HEK293T (cell line): Measurements from ENCODE around the gene USF3.

Source experiments
- CTCF ChIA-PET: fragments of 350-600 bp; formaldehyde crosslinking; extraction: SDS; loops from one replicate; lab custom pipeline; 2021; ENCODE audit warnings: antibody characterized with exemption, inconsistent platforms; lab: Yijun Ruan, JAX
- POLR2A ChIA-PET: fragments of 350-600 bp; formaldehyde crosslinking; extraction: SDS; loops from one replicate; lab custom pipeline; 2020; ENCODE audit warnings: antibody characterized with exemption, inconsistent platforms; lab: Yijun Ruan, JAX
- DNase-seq: peaks from one replicate; pipeline ENCODE4 v3.0.0; 2012; ENCODE audit warnings: mixed read lengths; ENCODE audit errors: extremely low spot score
- ARNT ChIP-seq: fragments of 450-650 bp; IDR thresholded peaks from 2 replicates; pipeline ENCODE4 v1.6.1; 2017; ENCODE audit warnings: mild to moderate bottlenecking
- BHLHE40 ChIP-seq: fragments of 450-650 bp; IDR thresholded peaks from 2 replicates; pipeline ENCODE4 v1.6.1; 2016; ENCODE audit warnings: mild to moderate bottlenecking, moderate library complexity, borderline replicate concordance
- CTBP1 ChIP-seq: fragments of 450-650 bp; IDR thresholded peaks from 2 replicates; pipeline ENCODE4 v1.6.1; 2016; ENCODE audit warnings: borderline replicate concordance
- ELF4 ChIP-seq: fragments of 450-650 bp; IDR thresholded peaks from 2 replicates; pipeline ENCODE4 v1.6.1; 2017; ENCODE audit warnings: antibody characterized with exemption
- FOXA1 ChIP-seq: fragments of 450-650 bp; IDR thresholded peaks from 2 replicates; pipeline ENCODE4 v1.6.1; 2016; ENCODE audit warnings: mild to moderate bottlenecking
- FOXK2 ChIP-seq: fragments of 450-650 bp; IDR thresholded peaks from 2 replicates; pipeline ENCODE4 v1.6.1; 2016; ENCODE audit warnings: mild to moderate bottlenecking
- FOXM1 ChIP-seq: fragments of 450-650 bp; IDR thresholded peaks from 2 replicates; pipeline ENCODE4 v1.6.1; 2017; ENCODE audit warnings: mild to moderate bottlenecking, borderline replicate concordance
- HDGF ChIP-seq: fragments of 450-650 bp; IDR thresholded peaks from 2 replicates; pipeline ENCODE4 v1.6.1; 2017; ENCODE audit warnings: antibody characterized with exemption, borderline replicate concordance
- L3MBTL2 ChIP-seq: fragments of 450-650 bp; conservative IDR thresholded peaks from 2 replicates; pipeline ENCODE4 v1.6.1; 2016; ENCODE audit warnings: mild to moderate bottlenecking
- LEF1 ChIP-seq: fragments of 450-650 bp; IDR thresholded peaks from 2 replicates; pipeline ENCODE4 v1.6.1; 2017; ENCODE audit warnings: mild to moderate bottlenecking, borderline replicate concordance
- NFRKB ChIP-seq: fragments of 450-650 bp; IDR thresholded peaks from 2 replicates; pipeline ENCODE4 v1.6.1; 2016; ENCODE audit warnings: mild to moderate bottlenecking, moderate library complexity
- SP1 ChIP-seq: fragments of 450-650 bp; IDR thresholded peaks from 2 replicates; pipeline ENCODE4 v1.6.1; 2017
- SUZ12 ChIP-seq: fragments of 450-650 bp; IDR thresholded peaks from 2 replicates; pipeline ENCODE4 v1.6.1; 2016; ENCODE audit warnings: mild to moderate bottlenecking
- TARDBP ChIP-seq: fragments of 450-650 bp; IDR thresholded peaks from 2 replicates; pipeline ENCODE4 v1.6.1; 2016
- ZNF384 ChIP-seq: fragments of 450-650 bp; IDR thresholded peaks from 2 replicates; pipeline ENCODE4 v1.6.1; 2016
- TF ChIP-seq, protein P1 (sequence below): fragments of 450-650 bp; IDR thresholded peaks from 2 replicates; pipeline ENCODE4 v1.6.1; 2016

Gene USF3

DNA sequence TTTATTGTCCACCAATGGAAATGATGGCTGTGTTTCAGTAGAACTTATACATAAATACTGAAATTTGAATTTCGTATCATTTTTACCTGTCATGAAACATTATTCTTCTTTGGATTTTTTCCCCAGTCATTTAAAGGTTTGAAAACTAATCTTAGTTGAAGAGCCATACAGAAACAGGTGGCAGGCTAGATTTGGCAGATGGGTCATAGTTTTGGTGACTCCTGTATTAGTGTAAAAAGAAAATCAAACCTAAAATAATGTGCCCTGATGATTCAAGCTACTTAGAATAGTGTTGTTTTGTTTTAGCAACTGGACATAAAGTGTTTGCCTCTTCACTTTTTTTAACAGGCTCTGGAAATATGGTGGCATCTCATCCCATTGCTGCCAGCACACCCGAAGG lies 95.2 kb downstream of the USF3 start:
- no peak for TF ChIP-seq SP1
- CTCF ChIA-PET = interaction anchor here (0.6 to 1.0 kb wide), 2 partner anchors 24 to 262 kb away, joined by 3 read pairs; no protein-coding TSS in a partner anchor
- DNase-seq = no peak
- POLR2A ChIA-PET = no interaction called here

DNA sequence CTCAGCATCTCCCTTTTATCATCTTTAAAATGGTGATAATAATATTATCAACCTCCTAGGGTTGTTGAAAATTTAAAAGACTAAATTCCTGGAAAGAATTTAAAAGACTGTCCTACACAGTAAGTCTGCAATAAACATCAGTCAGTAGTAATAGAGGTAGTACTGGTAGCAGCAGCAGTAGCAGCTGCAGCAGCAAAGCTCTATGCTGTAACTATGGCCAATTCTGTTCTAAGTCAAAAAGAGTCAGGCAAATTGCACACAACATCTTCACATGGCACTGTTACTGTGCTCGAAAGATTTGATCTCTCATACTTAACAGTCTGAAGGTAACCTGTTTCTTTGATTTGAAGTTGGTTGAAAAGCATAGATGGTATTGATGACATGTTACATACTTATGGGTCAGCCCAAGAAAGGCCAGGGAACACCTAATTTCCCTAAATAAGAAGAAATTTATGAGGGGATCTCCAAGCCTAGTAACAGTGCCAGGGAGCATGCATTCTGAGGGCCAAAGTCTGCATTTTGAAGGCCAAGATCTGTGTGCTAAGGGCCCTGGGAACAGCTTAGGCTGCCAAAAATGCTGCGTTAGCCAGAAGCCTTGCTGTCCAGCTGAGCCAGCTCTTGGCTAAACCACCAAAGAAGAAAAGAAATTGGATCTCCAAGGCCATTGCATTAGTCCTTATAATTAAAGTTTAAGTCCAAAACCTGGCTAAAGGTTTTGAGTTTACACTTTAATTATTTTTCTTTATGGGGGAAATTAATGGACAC lies 95.8 kb downstream of the USF3 start:
- ChIA-PET POLR2A (no interaction called here), CTCF (interaction anchor here (0.6 kb wide), 1 partner anchor 261 kb away, joined by 3 read pairs; no protein-coding TSS in a partner anchor)
- DNase-seq = no peak
- no peak for TF ChIP-seq ZNF384
- TF ChIP-seq ARNT = no peak
- TF ChIP-seq LEF1 = no peak
- TF ChIP-seq TARDBP = no peak
- TF ChIP-seq L3MBTL2 = no peak
- TF ChIP-seq SP1 = no peak
- TF ChIP-seq SUZ12 = no peak
- no peak for TF ChIP-seq CTBP1
- TF ChIP-seq FOXM1 = no peak
- no peak for TF ChIP-seq FOXK2
- no peak for TF ChIP-seq ELF4
- no peak for TF ChIP-seq NFRKB
- TF ChIP-seq FOXA1 = no peak
- no peak for TF ChIP-seq BHLHE40
- TF ChIP-seq HDGF = no peak
- TF ChIP-seq, protein P1, sequence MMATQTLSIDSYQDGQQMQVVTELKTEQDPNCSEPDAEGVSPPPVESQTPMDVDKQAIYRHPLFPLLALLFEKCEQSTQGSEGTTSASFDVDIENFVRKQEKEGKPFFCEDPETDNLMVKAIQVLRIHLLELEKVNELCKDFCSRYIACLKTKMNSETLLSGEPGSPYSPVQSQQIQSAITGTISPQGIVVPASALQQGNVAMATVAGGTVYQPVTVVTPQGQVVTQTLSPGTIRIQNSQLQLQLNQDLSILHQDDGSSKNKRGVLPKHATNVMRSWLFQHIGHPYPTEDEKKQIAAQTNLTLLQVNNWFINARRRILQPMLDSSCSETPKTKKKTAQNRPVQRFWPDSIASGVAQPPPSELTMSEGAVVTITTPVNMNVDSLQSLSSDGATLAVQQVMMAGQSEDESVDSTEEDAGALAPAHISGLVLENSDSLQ = no peak
